ENCODE data around the gene PEAK1.

Gene PEAK1

DNA sequence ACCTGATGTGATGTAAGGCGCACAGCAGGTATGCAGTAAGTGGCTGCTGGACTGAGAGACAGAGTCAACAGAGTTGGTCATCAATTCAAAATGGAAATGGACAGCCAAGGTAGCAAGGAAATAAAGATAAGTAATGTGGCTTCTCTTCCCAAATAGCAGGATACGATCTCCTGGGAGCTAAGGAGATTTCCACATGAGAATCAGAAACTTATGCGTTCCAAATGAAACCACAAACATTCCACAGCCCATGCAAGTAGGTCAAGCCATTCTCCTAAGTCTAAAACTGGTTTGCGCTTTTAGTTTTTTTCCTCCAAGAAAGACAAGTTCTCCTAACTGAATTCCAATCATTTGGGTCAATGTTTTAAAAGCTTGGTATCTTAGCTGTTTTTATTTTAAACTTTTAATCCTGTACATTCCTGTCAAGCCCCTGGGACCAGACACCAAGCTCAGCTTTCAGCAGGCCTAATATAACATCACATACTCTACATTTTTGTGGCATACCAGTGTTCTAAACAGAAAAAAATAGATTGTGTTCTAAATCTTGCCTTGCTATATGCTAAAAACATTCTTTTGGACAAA, 275.3 kb downstream of the PEAK1 start:
- TF ChIP-seq POLR2A (IDR thresholded peaks at IDR 0.05; ENCODE audit: low read length): no peak
- no peak for TF ChIP-seq GATA1 (IDR thresholded peaks at IDR 0.05; ENCODE audit: low read depth, low read length)
- no peak for DNase-seq

DNA sequence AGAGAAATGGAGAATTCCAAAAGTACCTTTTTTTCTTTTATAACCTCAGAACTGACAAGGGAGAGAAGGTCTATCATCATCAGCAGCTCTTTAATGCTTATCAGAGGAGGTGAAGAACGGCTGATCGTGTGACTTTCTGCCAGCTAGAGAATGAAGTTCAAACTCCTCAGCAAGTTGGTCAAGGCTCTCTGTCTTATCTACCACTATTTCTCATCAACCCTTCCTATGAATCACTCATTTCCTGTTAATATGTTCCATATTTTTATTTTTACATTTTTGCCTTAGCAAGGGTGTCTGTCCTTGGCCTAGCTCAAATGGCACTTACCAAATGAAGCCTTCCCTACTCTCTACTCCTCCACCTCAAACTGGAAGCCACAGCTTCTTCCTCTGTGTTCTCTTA, 275.9 kb downstream of the PEAK1 start:
- TF ChIP-seq GATA1 (IDR thresholded peaks at IDR 0.05; ENCODE audit: low read depth, low read length): no peak
- TF ChIP-seq POLR2A (IDR thresholded peaks at IDR 0.05; ENCODE audit: low read length): no peak
- DNase-seq: no peak

DNA sequence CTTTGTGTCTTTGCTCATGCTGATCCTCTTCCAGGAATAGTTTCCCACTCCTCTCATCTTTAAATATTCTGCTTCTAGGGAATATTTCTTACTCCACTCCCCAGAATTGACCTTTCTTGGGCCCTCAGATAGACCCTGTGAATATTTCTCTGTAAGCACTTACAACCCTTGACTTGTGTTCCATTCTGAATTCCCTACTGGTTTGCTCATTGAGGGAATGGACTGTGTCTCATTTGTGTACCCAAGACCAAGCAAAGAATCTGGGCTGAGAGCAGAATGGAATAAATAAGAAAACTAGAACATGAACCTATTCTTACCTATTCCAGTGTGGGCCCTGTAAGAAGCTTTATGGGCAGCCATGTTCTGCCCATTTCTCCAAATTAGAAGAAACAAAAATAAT, 276.3 kb downstream of the PEAK1 start:
- TF ChIP-seq GATA1 (IDR thresholded peaks at IDR 0.05; ENCODE audit: low read depth, low read length): no peak
- TF ChIP-seq POLR2A (IDR thresholded peaks at IDR 0.05; ENCODE audit: low read length): no peak
- DNase-seq: no peak

DNA sequence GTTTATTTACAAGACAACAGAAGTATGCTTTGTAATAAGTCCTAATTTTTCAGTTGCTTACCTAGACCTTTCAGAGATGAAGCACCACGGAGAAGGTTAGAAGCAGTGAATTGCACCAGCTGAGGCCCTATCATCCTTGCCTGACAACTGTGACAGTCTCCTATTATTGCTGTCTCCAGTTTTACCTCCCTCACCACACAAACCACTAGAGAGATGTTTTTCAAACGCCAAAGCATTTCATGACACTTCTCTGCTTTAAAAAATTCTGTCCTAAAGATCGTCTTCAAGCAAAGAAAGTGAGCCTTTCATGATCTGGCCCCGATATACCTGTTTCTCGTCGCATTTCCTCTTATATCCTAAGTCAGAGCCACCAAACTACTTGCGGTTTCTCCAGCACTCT, 276.7 kb downstream of the PEAK1 start:
- DNase-seq: no peak
- TF ChIP-seq POLR2A (IDR thresholded peaks at IDR 0.05; ENCODE audit: low read length): no peak
- no peak for TF ChIP-seq GATA1 (IDR thresholded peaks at IDR 0.05; ENCODE audit: low read depth, low read length)

DNA sequence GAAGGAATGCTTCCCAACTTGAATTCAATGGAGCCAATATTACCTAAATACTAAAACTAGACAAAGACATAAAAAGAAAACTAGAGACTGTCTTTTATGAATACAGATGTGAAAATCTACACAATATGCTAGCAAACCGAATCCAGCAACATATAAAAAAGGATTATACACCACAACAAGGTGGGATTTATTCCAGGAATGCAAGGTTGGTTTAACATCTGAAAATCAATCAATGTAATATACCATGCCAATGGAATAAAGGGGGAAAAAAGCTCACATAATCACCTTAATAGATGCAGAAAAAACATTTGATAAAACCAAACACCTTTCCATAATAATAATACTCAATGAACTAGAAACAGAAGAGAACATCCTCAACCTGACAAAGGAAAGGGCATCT, 279.7 kb downstream of the PEAK1 start:
- DNase-seq: no peak
- TF ChIP-seq GATA1 (IDR thresholded peaks at IDR 0.05; ENCODE audit: low read depth, low read length) (no peak), POLR2A (IDR thresholded peaks at IDR 0.05; ENCODE audit: low read length) (no peak)

DNA sequence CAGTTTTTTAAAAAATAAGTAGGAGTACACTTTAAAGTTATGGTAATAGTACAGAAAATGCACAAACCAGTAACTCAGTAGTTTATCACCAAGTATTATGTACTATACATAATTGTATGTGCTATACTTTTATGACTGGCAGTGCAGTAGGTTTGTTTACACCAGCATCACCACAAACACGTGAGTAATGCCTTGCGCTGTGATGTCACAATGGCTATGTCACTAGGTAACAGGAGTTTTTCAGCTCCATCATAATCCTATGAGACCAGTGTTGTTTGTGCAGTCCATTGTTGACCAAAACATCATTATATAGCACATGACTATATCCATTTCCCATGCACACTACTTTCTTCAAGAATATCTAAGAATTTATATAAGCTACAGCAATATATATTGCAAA, 280.6 kb downstream of the PEAK1 start:
- no peak for DNase-seq
- TF ChIP-seq GATA1 (IDR thresholded peaks at IDR 0.05; ENCODE audit: low read depth, low read length): no peak
- no peak for TF ChIP-seq POLR2A (IDR thresholded peaks at IDR 0.05; ENCODE audit: low read length)

DNA sequence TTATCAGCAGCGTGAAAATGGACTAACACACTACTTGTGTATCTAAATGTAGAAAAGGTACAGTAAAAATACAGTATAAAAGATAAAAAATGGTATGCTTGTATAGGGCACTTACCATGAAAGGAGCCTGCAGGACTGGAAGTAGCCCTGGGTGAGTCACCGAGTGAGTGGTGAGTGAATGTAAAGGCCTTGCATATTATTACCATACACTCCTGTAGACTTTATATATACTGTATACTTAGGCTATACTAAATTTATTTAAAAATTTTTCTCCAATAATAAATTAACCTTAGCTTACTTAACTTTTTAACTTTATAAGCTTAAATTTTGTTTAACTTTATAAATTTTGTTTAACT, 281.8 kb downstream of the PEAK1 start:
- TF ChIP-seq POLR2A (IDR thresholded peaks at IDR 0.05; ENCODE audit: low read length): no peak
- TF ChIP-seq GATA1 (IDR thresholded peaks at IDR 0.05; ENCODE audit: low read depth, low read length): no peak
- DNase-seq: no peak

DNA sequence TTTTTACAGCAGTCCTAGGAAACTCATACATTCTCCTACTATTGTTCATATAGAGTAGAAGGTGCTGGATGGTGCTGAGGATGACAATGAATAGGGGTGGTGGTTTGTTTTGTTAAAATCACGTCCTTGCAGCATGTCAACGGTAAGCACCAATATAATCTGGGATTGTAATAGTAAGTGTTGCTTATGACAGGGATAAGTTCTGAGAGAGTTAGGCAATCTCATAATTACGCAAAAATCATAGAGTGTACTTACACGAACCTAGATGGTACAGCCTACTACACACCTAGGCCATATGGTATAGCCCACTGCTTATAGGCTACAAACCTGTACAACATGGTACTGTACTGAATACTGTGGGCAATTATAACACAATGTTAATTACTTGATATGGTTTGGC, 284.7 kb downstream of the PEAK1 start:
- no peak for DNase-seq
- TF ChIP-seq POLR2A (IDR thresholded peaks at IDR 0.05; ENCODE audit: low read length) (no peak), GATA1 (IDR thresholded peaks at IDR 0.05; ENCODE audit: low read depth, low read length) (no peak)

DNA sequence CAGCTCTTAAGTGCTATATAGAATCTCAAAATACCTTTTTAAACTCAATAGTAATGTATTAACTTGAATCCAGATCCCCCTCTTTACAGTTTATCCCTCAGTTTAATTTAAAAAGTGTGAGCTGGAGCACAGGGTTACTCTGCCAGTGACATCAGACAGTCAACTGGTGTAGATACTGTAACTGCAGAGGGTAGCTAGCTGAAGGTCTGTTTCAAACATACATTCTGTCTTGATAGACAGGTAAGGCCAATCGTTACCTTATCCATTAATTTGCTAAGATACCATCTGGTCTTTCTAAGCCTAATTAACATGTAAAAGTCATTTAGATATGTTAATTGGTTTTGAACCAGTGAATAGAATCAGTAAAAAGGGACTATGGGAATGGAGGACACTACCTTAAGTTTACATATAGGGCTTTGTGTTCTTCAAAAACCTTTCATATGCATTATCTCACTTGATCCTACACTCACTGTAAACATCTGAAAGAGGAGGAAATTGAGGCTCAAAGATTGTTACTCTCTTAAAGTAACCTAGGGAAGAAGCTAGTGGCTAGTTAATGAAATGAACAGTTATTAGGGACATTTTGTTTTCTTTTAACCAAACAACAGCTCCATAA, 289.5 kb downstream of the PEAK1 start:
- no peak for DNase-seq
- TF ChIP-seq POLR2A (IDR thresholded peaks at IDR 0.05; ENCODE audit: low read length) (no peak), GATA1 (IDR thresholded peaks at IDR 0.05; ENCODE audit: low read depth, low read length) (no peak)

DNA sequence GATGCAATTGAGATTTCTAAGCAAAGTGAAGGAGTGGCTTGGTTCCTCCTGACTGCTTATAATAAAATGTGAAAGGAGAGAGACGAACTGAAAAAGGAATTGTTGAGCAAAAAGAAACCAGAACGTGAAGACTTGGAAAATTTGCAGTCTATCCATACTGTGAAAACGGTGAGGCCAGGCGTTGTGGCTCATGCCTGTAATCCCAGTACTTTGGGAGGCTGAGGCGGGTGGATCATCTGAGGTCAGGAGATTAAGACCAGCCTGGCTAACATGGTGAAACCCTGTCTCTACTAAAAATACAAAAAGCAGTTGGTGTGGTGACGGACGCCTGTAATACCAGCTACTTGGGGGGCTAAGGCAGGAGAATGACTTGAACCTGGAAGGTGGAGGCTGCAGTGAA, 292.3 kb downstream of the PEAK1 start:
- TF ChIP-seq POLR2A (IDR thresholded peaks at IDR 0.05; ENCODE audit: low read length) (no peak), GATA1 (IDR thresholded peaks at IDR 0.05; ENCODE audit: low read depth, low read length) (no peak)
- no peak for DNase-seq

DNA sequence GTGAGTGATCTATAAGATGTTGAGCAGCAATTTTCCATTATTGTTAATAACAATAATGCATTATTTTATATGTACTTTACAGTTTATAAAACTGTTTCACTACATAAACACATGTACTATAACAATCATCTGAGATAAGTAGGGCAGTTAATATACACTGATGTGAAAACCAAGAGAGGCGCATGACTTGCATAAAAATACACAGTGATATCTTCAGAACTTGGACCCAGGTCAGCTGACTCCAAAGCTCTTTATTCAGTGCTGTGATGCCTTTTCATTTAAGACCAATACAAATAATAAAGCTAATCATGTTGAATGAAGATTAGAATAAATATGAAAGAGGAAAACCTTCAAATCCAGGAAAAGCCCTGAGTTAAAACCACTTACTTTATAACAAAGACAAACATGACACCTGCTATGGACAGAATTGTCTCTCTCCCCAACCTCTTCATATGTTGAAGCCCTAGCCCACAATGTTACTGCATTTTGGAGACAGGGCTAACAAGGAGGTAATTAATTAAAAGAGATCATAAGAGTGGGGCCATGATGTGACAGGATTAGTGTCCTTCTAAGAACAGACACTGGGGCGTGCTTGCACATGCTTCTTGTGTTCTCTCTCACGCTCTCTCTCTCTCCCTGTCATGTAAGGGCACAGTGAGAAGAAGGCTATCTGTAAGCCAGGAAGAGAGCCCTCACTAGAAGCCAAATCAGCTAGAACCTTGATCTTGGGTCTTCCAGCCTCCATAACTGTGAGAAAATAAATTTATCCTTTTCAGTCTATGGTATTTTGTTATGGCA, 293.2 kb downstream of the PEAK1 start:
- TF ChIP-seq POLR2A (IDR thresholded peaks at IDR 0.05; ENCODE audit: low read length) (no peak), GATA1 (IDR thresholded peaks at IDR 0.05; ENCODE audit: low read depth, low read length) (no peak)
- peak; percentile 46 for DNase-seq

DNA sequence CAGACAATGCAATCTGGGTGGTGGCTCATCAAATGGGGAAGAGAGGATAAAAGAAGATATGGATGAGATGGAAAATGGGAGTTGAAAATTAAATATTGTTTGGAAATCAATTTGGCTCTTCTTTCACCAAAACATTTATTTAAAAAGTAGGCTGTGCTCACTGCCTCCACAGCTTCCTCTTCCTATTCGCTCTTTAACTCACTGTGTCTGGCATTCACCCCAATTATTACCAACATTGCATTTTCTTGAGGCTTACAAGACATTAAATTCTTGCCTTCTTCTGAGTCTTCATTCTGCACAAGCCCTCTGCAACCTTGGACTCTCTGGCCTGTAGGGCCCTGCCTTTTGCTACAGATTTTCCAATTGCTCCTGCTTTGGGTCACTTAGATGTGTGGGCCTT, 296.1 kb downstream of the PEAK1 start:
- DNase-seq: no peak
- TF ChIP-seq POLR2A (IDR thresholded peaks at IDR 0.05; ENCODE audit: low read length) (no peak), GATA1 (IDR thresholded peaks at IDR 0.05; ENCODE audit: low read depth, low read length) (no peak)

DNA sequence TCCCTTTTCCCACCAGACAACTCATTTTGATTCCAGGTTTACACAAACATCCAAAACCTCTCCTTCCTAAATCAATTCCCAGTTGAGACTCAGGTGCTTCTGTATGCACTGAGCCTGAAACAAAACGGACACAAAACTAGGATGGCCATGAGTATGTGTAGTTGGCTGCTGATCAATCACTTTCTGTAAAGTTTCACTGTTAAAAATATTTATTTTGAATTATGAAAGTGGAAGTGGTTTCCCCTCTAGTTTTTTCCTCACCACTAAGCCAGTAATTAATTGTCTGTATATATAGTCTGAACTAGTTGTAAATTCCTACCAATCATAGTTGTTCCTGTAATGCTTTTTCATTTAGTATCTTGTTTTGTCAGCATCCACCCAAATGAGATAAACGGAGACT, 297.3 kb downstream of the PEAK1 start:
- no peak for DNase-seq
- TF ChIP-seq GATA1 (IDR thresholded peaks at IDR 0.05; ENCODE audit: low read depth, low read length) (no peak), POLR2A (IDR thresholded peaks at IDR 0.05; ENCODE audit: low read length) (no peak)

DNA sequence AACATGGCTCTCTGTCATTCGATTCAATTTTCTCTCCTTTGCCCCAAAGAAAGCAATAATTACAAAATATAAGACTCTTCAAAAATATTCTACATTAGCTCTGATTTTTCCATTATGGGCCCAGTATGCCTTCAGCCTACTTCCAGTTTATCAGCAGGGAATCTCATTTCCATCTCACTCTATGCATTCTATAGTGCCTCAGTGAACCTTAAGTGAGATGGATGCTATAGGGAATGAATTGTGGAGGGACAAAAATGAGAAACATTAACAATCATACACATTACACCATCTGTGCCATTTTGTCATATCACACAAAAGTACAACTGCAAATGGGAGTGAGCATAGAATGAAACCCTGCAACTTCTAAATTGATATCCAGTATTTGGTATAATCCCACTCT, 298.3 kb downstream of the PEAK1 start:
- TF ChIP-seq POLR2A (IDR thresholded peaks at IDR 0.05; ENCODE audit: low read length) (no peak), GATA1 (IDR thresholded peaks at IDR 0.05; ENCODE audit: low read depth, low read length) (no peak)
- DNase-seq: no peak

DNA sequence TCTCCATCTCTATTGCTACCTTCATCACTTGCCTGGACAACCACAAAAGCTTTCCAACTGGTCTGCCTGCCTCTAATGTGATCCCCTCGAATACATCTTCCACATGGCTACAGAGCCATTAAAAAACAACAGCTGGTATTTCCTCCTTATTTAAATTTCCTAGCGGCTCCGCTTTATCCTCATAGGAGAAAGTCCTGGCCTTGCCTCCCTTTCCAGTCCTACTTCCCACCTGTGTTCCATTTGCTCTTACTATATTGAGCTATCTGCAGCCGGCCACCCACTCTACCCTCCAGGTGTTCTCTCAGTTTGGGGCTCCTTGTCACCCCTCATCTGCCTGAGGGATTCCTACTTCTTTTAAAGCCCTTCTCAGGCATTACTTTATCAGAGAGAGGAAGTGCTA, 299.3 kb downstream of the PEAK1 start:
- DNase-seq: no peak
- TF ChIP-seq POLR2A (IDR thresholded peaks at IDR 0.05; ENCODE audit: low read length): no peak
- no peak for TF ChIP-seq GATA1 (IDR thresholded peaks at IDR 0.05; ENCODE audit: low read depth, low read length)

Measured in erythroblast (primary cell).